Spleen (tissue), 11 donors: ENCODE measurements around the gene SCGB1A1. TPM values are rescaled to one million over a fixed set of nuclear protein-coding genes. Genes with fewer than 3 reads are reported as not detected.

ENCODE experiments used
- DNase-seq: peaks from one replicate; pipeline ENCODE4 v3.0.0-alpha.2; 2020
- H3K27ac ChIP-seq, 8 donors: fragments of 200-600 bp; sonication (generic) in 7 of 8; 1 replicate in 4 of 8; 2 replicates in 4 of 8; pipeline versions ENCODE4 v1.5.0 to v1.8.0; 2016 to 2021; ENCODE audit warnings: inconsistent platforms in 4 of 8, mild to moderate bottlenecking in 4 of 8, moderate library complexity in 1 of 8
- H3K27me3 ChIP-seq, 7 donors: fragments of 200-600 bp; sonication (generic) in 6 of 7; replicated peaks in 1 of 7; 1 replicate in 4 of 7; 2 replicates in 3 of 7; pipeline versions ENCODE4 v1.5.0 to v1.8.0; 2016 to 2021; ENCODE audit warnings: inconsistent platforms in 3 of 7, mild to moderate bottlenecking in 1 of 7
- H3K36me3 ChIP-seq, 6 donors: fragments of 200-600 bp; sonication (generic) in 5 of 6; 1 replicate in 4 of 6; 2 replicates in 2 of 6; pipeline versions ENCODE4 v1.5.0 to v1.8.0; 2016 to 2021; ENCODE audit warnings: inconsistent platforms in 2 of 6
- H3K4me1 ChIP-seq, 6 donors: fragments of 200-600 bp; sonication (generic) in 5 of 6; 1 replicate in 3 of 6; 2 replicates in 3 of 6; pipeline versions ENCODE4 v1.5.0 to v1.8.0; 2016 to 2021; ENCODE audit warnings: inconsistent platforms in 3 of 6
- H3K4me3 ChIP-seq, 8 donors: fragments of 200-600 bp; sonication (generic) in 7 of 8; 1 replicate in 4 of 8; 2 replicates in 4 of 8; pipeline versions ENCODE4 v1.5.0 to v1.8.0; 2016 to 2021; ENCODE audit warnings: inconsistent platforms in 4 of 8, mild to moderate bottlenecking in 4 of 8, moderate library complexity in 2 of 8
- H3K9me3 ChIP-seq, 8 donors: fragments of 200-600 bp; sonication (generic) in 7 of 8; 1 replicate in 4 of 8; 2 replicates in 4 of 8; pipeline versions ENCODE4 v1.5.0 to v1.8.0; 2016 to 2021; ENCODE audit warnings: inconsistent platforms in 4 of 8
- CTCF ChIP-seq, 11 experiments: fragments of 200-600 bp in 7 of 11; fragments of 450-650 bp in 4 of 11; sonication (generic) in 4 of 11; IDR thresholded peaks in 8 of 11; conservative IDR thresholded peaks in 3 of 11; 1 replicate in 7 of 11; 2 replicates in 4 of 11; pipeline versions ENCODE4 v1.4.0 to v1.8.0; 2016 to 2021; ENCODE audit warnings: antibody characterized with exemption in 11 of 11, inconsistent platforms in 4 of 11, mild to moderate bottlenecking in 1 of 11
- POLR2A ChIP-seq, 3 donors: fragments of 450-650 bp; IDR thresholded peaks; one replicate each; pipeline ENCODE4 v1.5.1; 2017; ENCODE audit warnings: antibody characterized with exemption in 3 of 3, mild to moderate bottlenecking in 1 of 3
- POLR2AphosphoS5 ChIP-seq, 3 donors: sonication (generic); formaldehyde crosslinking; IDR thresholded peaks; one replicate each; pipeline ENCODE4 v1.5.1; 2017; ENCODE audit warnings: antibody characterized with exemption in 3 of 3
- WGBS, 5 donors: extraction: QIAGEN DNeasy Blood & Tissue Kit in 3 of 5; methylation state at CpG; one replicate each; pipeline versions ENCODE4 v1.1.5 to v1.1.7; 2013 to 2018; 5-methylcytosine and 5-hydroxymethylcytosine counted together
- intact Hi-C: fragments of 100-400 bp; cut with DNase I; formaldehyde crosslinking; loops from one replicate; pipeline ENCODE4 v1.15.0; 2023; ENCODE audit warnings: low total_unique reads
- polyA plus RNA-seq, 3 donors: library from polyadenylated mRNA; stranded (reverse); fragments of 200-250 nt; gene quantifications; one replicate each; pipeline ENCODE4 v1.2.1, GENCODE V29; 2013
- total RNA-seq, 7 donors: library from RNA; depleted of rRNA in 3 of 7; stranded (reverse); fragments of >200 nt in 3 of 7; fragmentation: NEBNext Ultra II Directional in 4 of 7; extraction: Animal tissue kit (Norgen Biotek cat#: 25700) in 4 of 7; gene quantifications; one replicate each; pipeline versions ENCODE4 v1.1.0 to v1.2.1, GENCODE V29; 2016 to 2021
- donor health status: healthy with polysubstance abuse.
- donor health status: DM: no; HTN: no; CAD: no; lungs with moderate emphysema.
- donor health status: DM: no; HTN: no; CAD: no.
- donor health status: Bipolar disorder and iron deficiency.
- donor health status: healthy.
- donor health status: DM: no; HTN: no; CAD: no.
- donor health status: DM: yes; HTN: yes; CAD: no.

Gene SCGB1A1
- total and polyA plus RNA-seq, 10 donors = 0.35 TPM; not detected in 9

GRCh38 chr11:62423012-62423411 lies 4.2 kb downstream of the SCGB1A1 start:
- Histone ChIP-seq H3K9me3 (no peaks in the 10 kb centered on the region), H3K4me3 (no peak overlapping the region), H3K4me1 (peaks cover 0 to 42% (median 12%) of the 10 kb centered on the region in 6 donors), H3K27ac (no peak overlapping the region), H3K27me3 (peaks cover 0 to 9% (median 0%) of the 10 kb centered on the region in 7 donors), H3K36me3 (no peaks in the 10 kb centered on the region)
- DNase-seq = no peak
- intact Hi-C loops = loop anchor here (5.0 to 10.0 kb wide), 3 partner anchors 119 to 272 kb away; no protein-coding TSS in a partner anchor
- 78 to 89% (median 85%) methylated on average over 4 of the region's 4 CpGs for WGBS, 5 donors
- no peak for TF ChIP-seq POLR2A (IDR thresholded peaks at IDR 0.05)
- no peak for TF ChIP-seq CTCF (IDR thresholded peaks at IDR 0.05 in 8 of 11, conservative IDR thresholded peaks at IDR 0.05 in 3 of 11)
- TF ChIP-seq POLR2AphosphoS5 (IDR thresholded peaks at IDR 0.05) = no peak

GRCh38 chr11:62427630-62428233 lies 8.9 kb downstream of the SCGB1A1 start:
- WGBS, 5 donors = 28 to 61% (median 33%) methylated on average over 6 of the region's 6 CpGs
- no peaks in the 10 kb centered on the region for H3K9me3 ChIP-seq
- no peak overlapping the region for H3K4me3 ChIP-seq
- H3K27me3 ChIP-seq = peaks cover 0 to 9% (median 0%) of the 10 kb centered on the region in 7 donors
- peak overlapping the region in 5 of 8 donors; percentile 3 to 63 (median 33) for H3K27ac ChIP-seq
- no peak for TF ChIP-seq CTCF (IDR thresholded peaks at IDR 0.05 in 8 of 11, conservative IDR thresholded peaks at IDR 0.05 in 3 of 11)
- no peak for TF ChIP-seq POLR2AphosphoS5 (IDR thresholded peaks at IDR 0.05)
- no peak for TF ChIP-seq POLR2A (IDR thresholded peaks at IDR 0.05)
- peaks cover 0 to 74% (median 21%) of the 10 kb centered on the region in 6 donors for H3K4me1 ChIP-seq
- no peaks in the 10 kb centered on the region for H3K36me3 ChIP-seq
- DNase-seq = no peak
- intact Hi-C loops = loop anchor here (10.0 kb wide), 1 partner anchor 267 kb away; no protein-coding TSS in a partner anchor

- no peak for DNase-seq
- peak overlapping the region in 1 of 8 donors; percentile 63 for H3K27ac ChIP-seq
- no peaks in the 10 kb centered on the region for H3K9me3 ChIP-seq
- H3K27me3 ChIP-seq = peaks cover 0 to 2% (median 0%) of the 10 kb centered on the region in 7 donors
- no peak overlapping the region for H3K4me3 ChIP-seq
- peaks cover 0 to 87% (median 30%) of the 10 kb centered on the region in 6 donors for H3K4me1 ChIP-seq
- WGBS, 5 donors = 73 to 84% (median 77%) methylated on average over 8 of the region's 8 CpGs
- no peak for TF ChIP-seq POLR2AphosphoS5 (IDR thresholded peaks at IDR 0.05)
- no peak for TF ChIP-seq CTCF (IDR thresholded peaks at IDR 0.05 in 8 of 11, conservative IDR thresholded peaks at IDR 0.05 in 3 of 11)
- TF ChIP-seq POLR2A (IDR thresholded peaks at IDR 0.05) = no peak
- no peaks in the 10 kb centered on the region for H3K36me3 ChIP-seq
- intact Hi-C loops = loop anchor here (10.0 kb wide), 1 partner anchor 266 kb away; no protein-coding TSS in a partner anchor
Observed at GRCh38 chr11:62428871-62429560, 10.2 kb downstream of the SCGB1A1 start.

DNA sequence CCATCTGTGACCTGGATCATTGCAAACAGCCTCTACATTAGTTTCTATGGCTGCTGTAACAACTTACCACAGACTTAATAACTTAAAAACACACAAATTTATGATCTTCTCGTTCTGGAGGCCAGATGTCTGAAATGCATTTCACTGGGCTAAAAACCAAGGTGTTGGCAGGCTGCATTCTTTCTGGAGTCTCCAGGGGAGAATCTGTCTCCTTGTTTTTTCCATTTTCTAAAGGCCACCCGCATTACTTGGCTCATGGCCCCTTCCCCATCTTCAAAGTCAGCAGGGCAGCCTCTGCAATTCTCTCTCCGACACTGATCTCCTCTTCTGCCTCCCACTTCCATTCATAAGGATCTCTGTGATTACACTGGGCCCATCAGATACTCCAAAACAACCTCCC lies 11.6 kb downstream of the SCGB1A1 start:
- H3K9me3 ChIP-seq = no peaks in the 10 kb centered on the region
- intact Hi-C loops = no loop called here
- 81 to 92% (median 86%) methylated on average over 3 of the region's 3 CpGs for WGBS, 5 donors

More for the DNA sequence above, 11.6 kb downstream of the SCGB1A1 start:
- Histone ChIP-seq H3K27ac (no peak overlapping the region), H3K36me3 (no peaks in the 10 kb centered on the region), H3K27me3 (no peaks in the 10 kb centered on the region), H3K4me3 (no peak overlapping the region), H3K4me1 (peaks cover under 1 to 86% (median 30%) of the 10 kb centered on the region in 6 donors)
- DNase-seq = no peak
- TF ChIP-seq CTCF (IDR thresholded peaks at IDR 0.05 in 8 of 11, conservative IDR thresholded peaks at IDR 0.05 in 3 of 11) (no peak), POLR2AphosphoS5 (IDR thresholded peaks at IDR 0.05) (no peak), POLR2A (IDR thresholded peaks at IDR 0.05) (no peak)
